HCT116 (cell line): ENCODE measurements around the gene GSTT2. TPM values are rescaled to one million over a fixed set of nuclear protein-coding genes. Genes with fewer than 3 reads are reported as not detected.

Experiments used
- ATAC-seq: fragments of 200-7000 bp; cut with Tn5 transposase; 2 replicates; pipeline ENCODE4 v1.9.1; 2020; ENCODE audit warnings: mild to moderate bottlenecking, moderate library complexity
- BruUV-seq: library from RNA; stranded (reverse); fragments of 400-500 nt; replicated peaks from 2 replicates; lab custom pipeline; 2021; lab: Mats Ljungman, UMichigan
- CTCF ChIA-PET: fragments of 300-600 bp; sonication (Branson Sonifier 250); formaldehyde crosslinking; loops from one replicate; lab custom pipeline; 2021; ENCODE audit warnings: antibody characterized with exemption; lab: Charles Lee
- POLR2A ChIA-PET: fragments of 300-600, 350-600 bp; sonication (Branson Sonifier 250); formaldehyde crosslinking; loops from one replicate; lab custom pipeline; 2021; ENCODE audit warnings: antibody characterized with exemption; lab: Charles Lee
- RAD21 ChIA-PET, 2 experiments: fragments of 300-600 bp; sonication (Branson Sonifier 250); formaldehyde crosslinking; loops; one replicate each; lab custom pipeline; 2023; ENCODE audit warnings: low total read pairs in 2 of 2; ENCODE audit not compliant: uncharacterized antibody in 2 of 2, unreplicated experiment in 2 of 2, low non-redundant PET in 1 of 2; lab: Charles Lee
- DNase-seq: peaks from one replicate; pipeline ENCODE4 v3.0.0-alpha.2; 2010; ENCODE audit warnings: low read depth, low spot score
- H2AFZ ChIP-seq: fragments of 200-600 bp; shearing (Covaris generic), sonication (generic); 2 replicates; pipeline ENCODE4 v1.6.1; 2017; ENCODE audit warnings: low read depth, mixed run types, mixed read lengths, antibody characterized with exemption, low read length; ENCODE audit not compliant: poor library complexity, severe bottlenecking
- H3K27ac ChIP-seq: 2 replicates; pipeline ENCODE4 v1.5.1; 2012; ENCODE audit warnings: low read depth, low read length
- H3K27me3 ChIP-seq: fragments of 200-600 bp; sonication (generic); 2 replicates; pipeline ENCODE4 v1.6.1; 2016; ENCODE audit warnings: mixed run types, low read length, mixed read lengths; ENCODE audit not compliant: insufficient read depth
- H3K36me3 ChIP-seq, 2 experiments: fragments of 200-500 bp in 1 of 2; fragments of 200-600 bp in 1 of 2; sonication (Bioruptor generic) in 1 of 2; sonication (generic) in 1 of 2; 2 replicates each; pipeline versions ENCODE4 v1.5.1 to v1.6.1; 2014 to 2016; ENCODE audit warnings: low read length in 2 of 2, inconsistent platforms in 1 of 2, mixed read lengths in 1 of 2, mixed run types in 1 of 2; ENCODE audit not compliant: insufficient read depth in 2 of 2, control insufficient read depth in 1 of 2
- H3K4me1 ChIP-seq, 2 experiments: fragments of 200-600 bp in 1 of 2; sonication (generic) in 1 of 2; 2 replicates each; pipeline versions ENCODE4 v1.5.1 to v1.6.1; 2012 to 2017; ENCODE audit warnings: low read length in 2 of 2, inconsistent platforms in 1 of 2, mild to moderate bottlenecking in 1 of 2, mixed read lengths in 1 of 2, mixed run types in 1 of 2, moderate library complexity in 1 of 2; ENCODE audit not compliant: insufficient read depth in 2 of 2, control insufficient read depth in 1 of 2
- H3K4me2 ChIP-seq: fragments of 200-600 bp; sonication (generic); 2 replicates; pipeline ENCODE4 v1.6.1; 2017; ENCODE audit warnings: mixed run types, low read length, mixed read lengths
- H3K4me3 ChIP-seq, 2 experiments: fragments of 200-600 bp in 1 of 2; sonication (generic) in 1 of 2; replicated peaks in 1 of 2; 2 replicates each; pipeline ENCODE4 v1.5.1; 2011 to 2016; ENCODE audit warnings: low read length in 2 of 2, control low read depth in 1 of 2, low read depth in 1 of 2, mild to moderate bottlenecking in 1 of 2, mixed read lengths in 1 of 2, mixed run types in 1 of 2
- H3K79me2 ChIP-seq: fragments of 200-600 bp; sonication (generic); 2 replicates; pipeline ENCODE4 v1.6.1; 2017; ENCODE audit warnings: mild to moderate bottlenecking, mixed run types, low read length, moderate library complexity, mixed read lengths; ENCODE audit not compliant: insufficient read depth
- H3K9ac ChIP-seq: fragments of 200-600 bp; sonication (generic); 2 replicates; pipeline ENCODE4 v1.6.1; 2016; ENCODE audit warnings: low read length, mixed read lengths
- H3K9me2 ChIP-seq: fragments of 200-600 bp; sonication (generic), shearing (Covaris generic); 2 replicates; pipeline ENCODE4 v1.6.1; 2017; ENCODE audit warnings: mixed run types, mild to moderate bottlenecking, moderate library complexity; ENCODE audit not compliant: insufficient read depth
- H3K9me3 ChIP-seq, 2 experiments: fragments of 200-500 bp in 1 of 2; fragments of 200-600 bp in 1 of 2; sonication (Bioruptor generic) in 1 of 2; sonication (generic) in 1 of 2; 2 replicates each; pipeline ENCODE4 v1.6.1; 2014 to 2017; ENCODE audit warnings: low read length in 2 of 2, mixed read lengths in 2 of 2, inconsistent platforms in 1 of 2, low read depth in 1 of 2, mild to moderate bottlenecking in 1 of 2, mixed run types in 1 of 2, moderate library complexity in 1 of 2; ENCODE audit not compliant: control insufficient read depth in 1 of 2, insufficient read depth in 1 of 2
- H4K20me1 ChIP-seq: fragments of 200-600 bp; sonication (generic), shearing (Covaris generic); 2 replicates; pipeline ENCODE4 v1.6.1; 2017; ENCODE audit warnings: mixed run types, mild to moderate bottlenecking, moderate library complexity; ENCODE audit not compliant: insufficient read depth
- ATF3 ChIP-seq: IDR thresholded peaks from 2 replicates; pipeline ENCODE4 v1.6.1; 2012
- CEBPB ChIP-seq: IDR thresholded peaks from 2 replicates; pipeline ENCODE4 v1.6.1; 2012; ENCODE audit warnings: low read depth
- ELF1 ChIP-seq: IDR thresholded peaks from 2 replicates; pipeline ENCODE4 v1.6.1; 2012; ENCODE audit warnings: low read depth, borderline replicate concordance
- EZH2phosphoT487 ChIP-seq: fragments of 200-600 bp; IDR thresholded peaks from 2 replicates; pipeline ENCODE4 v1.6.1; 2018; ENCODE audit warnings: antibody characterized with exemption, borderline replicate concordance
- FOSL1 ChIP-seq: IDR thresholded peaks from 2 replicates; pipeline ENCODE4 v1.6.1; 2012; ENCODE audit warnings: low read depth
- JUND ChIP-seq: IDR thresholded peaks from 2 replicates; pipeline ENCODE4 v1.6.1; 2012
- MAX ChIP-seq: IDR thresholded peaks from 2 replicates; pipeline ENCODE4 v1.6.1; 2012
- POLR2A ChIP-seq: IDR thresholded peaks from 2 replicates; pipeline ENCODE4 v1.7.0; 2011; ENCODE audit warnings: borderline replicate concordance; ENCODE audit not compliant: insufficient read depth, insufficient read length; ENCODE audit errors: extremely low read depth
- RAD21 ChIP-seq: IDR thresholded peaks from 2 replicates; pipeline ENCODE4 v1.6.1; 2012; ENCODE audit warnings: low read depth, mild to moderate bottlenecking
- REST ChIP-seq: IDR thresholded peaks from 2 replicates; pipeline ENCODE4 v1.6.1; 2012; ENCODE audit warnings: low read depth
- SIN3A ChIP-seq: IDR thresholded peaks from 2 replicates; pipeline ENCODE4 v1.6.1; 2012; ENCODE audit warnings: low read depth
- YY1 ChIP-seq: IDR thresholded peaks from 2 replicates; pipeline ENCODE4 v1.6.1; 2011; ENCODE audit warnings: low read length, low read depth, moderate library complexity, mild to moderate bottlenecking; ENCODE audit not compliant: insufficient replicate concordance; ENCODE audit errors: extremely low read depth
- ZBTB33 ChIP-seq: IDR thresholded peaks from 2 replicates; pipeline ENCODE4 v1.6.1; 2011; ENCODE audit warnings: mild to moderate bottlenecking, low read length, moderate library complexity; ENCODE audit not compliant: insufficient replicate concordance; ENCODE audit errors: extremely low read depth
- ZNF274 ChIP-seq: fragments of 200-500 bp; sonication (Bioruptor generic); IDR thresholded peaks from 2 replicates; pipeline ENCODE4 v1.6.1; 2014; ENCODE audit warnings: mild to moderate bottlenecking, low read depth, low read length, inconsistent platforms
- intact Hi-C: fragments of 100-400 bp; cut with micrococcal nuclease; formaldehyde crosslinking; loops from 2 replicates; pipeline ENCODE4 v1.10.0; 2022
- total RNA-seq: library from RNA; stranded (reverse); gene quantifications from one replicate; pipeline ENCODE4 v1.2.1, GENCODE V29; 2021; ENCODE audit not compliant: unreplicated experiment

Gene GSTT2
- total RNA-seq, 1 experiment from 2014 or later = 5.1 TPM

GRCh38 chr22:24006207-24006913 is 26.4 kb downstream of the GSTT2 start:
- no peak for DNase-seq
- ChIA-PET RAD21 (no interaction called here), CTCF (no interaction called here), POLR2A (no interaction called here)
- Histone ChIP-seq H3K27ac (no peak overlapping the region), H3K9me2 (no peaks in the 10 kb centered on the region), H3K4me1 (peaks cover 0 to 6% of the 10 kb centered on the region in 2 experiments; a peak in 2 of 4 replicates), H3K27me3 (no peaks in the 10 kb centered on the region), H3K9me3 (no peaks in the 10 kb centered on the region; a peak in 1 of 4 replicates), H4K20me1 (no peaks in the 10 kb centered on the region), H3K36me3 (no peaks in the 10 kb centered on the region), H2AFZ (no peak overlapping the region), H3K4me3 (no peak overlapping the region), H3K4me2 (no peak overlapping the region), H3K79me2 (peaks cover under 1% of the 10 kb centered on the region; the same call in 1 of the 2 replicates), H3K9ac (no peak overlapping the region)
- TF ChIP-seq ZBTB33 (no peak), MAX (no peak), SIN3A (no peak), ATF3 (no peak), ELF1 (no peak), YY1 (no peak), ZNF274 (no peak), CEBPB (no peak), POLR2A (no peak), RAD21 (no peak), EZH2phosphoT487 (no peak), JUND (no peak), FOSL1 (no peak), REST (no peak)
- intact Hi-C loops = loop anchor here (5.0 kb wide), 1 partner anchor 759 kb away; no protein-coding TSS in a partner anchor
- no peak for ATAC-seq
- BruUV-seq = no TSS peak
